Measurements from ENCODE around the gene CCDC174. TPM values are rescaled to one million over a fixed set of nuclear protein-coding genes. Genes with fewer than 3 reads are reported as not detected.

The CCDC174 gene
- polyA plus RNA-seq, 12 donors = 16.3 to 29.1 (median 20.6) TPM; not detected in 1

DNA sequence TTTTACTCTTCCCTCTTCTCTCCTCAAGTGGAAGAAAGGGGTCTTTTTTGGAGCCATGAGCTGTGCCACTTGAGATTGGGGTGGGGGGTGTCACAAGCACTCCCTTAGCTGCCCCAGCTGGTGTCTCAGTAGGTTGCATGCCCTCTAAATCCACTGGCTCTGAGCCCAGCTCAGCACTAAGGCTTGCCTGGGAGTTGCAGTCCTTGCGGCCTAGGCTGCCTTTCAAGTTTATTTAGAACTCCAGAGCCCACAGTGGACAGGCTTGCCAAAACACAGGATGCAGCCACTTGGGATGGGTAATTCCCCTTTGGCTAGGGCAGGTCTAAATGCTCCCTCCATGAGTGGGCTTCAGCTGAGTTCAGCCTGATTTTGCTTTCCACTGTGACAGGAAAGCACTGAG lies 48.1 kb downstream of the CCDC174 start:
- no peak for DNase-seq

DNA sequence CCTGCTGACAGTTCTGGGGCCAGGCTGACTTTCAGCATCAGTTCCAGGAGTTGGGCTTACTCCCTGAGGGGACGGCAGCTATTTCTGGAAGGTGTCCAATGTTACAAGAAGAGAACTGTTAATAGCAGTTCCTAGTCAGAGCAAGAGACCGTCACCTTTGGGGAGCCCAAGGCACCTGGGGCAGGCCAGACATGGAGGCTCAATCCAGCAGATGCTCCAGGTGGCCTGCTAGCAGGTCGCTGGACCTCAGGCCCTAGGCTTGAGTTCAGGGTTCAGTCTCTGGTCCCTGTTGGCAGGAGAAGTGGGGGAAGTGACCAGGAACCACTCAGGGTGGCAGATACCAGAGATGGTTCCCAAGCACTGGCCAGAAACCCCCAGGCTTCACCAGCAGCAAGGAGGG lies 49.3 kb downstream of the CCDC174 start:
- DNase-seq = no peak

GRCh38 chr3:14701676-14702075 lies 50.1 kb downstream of the CCDC174 start:
- no peak for DNase-seq

GRCh38 chr3:14703128-14703750 lies 51.7 kb downstream of the CCDC174 start:
- DNase-seq = no peak

DNA sequence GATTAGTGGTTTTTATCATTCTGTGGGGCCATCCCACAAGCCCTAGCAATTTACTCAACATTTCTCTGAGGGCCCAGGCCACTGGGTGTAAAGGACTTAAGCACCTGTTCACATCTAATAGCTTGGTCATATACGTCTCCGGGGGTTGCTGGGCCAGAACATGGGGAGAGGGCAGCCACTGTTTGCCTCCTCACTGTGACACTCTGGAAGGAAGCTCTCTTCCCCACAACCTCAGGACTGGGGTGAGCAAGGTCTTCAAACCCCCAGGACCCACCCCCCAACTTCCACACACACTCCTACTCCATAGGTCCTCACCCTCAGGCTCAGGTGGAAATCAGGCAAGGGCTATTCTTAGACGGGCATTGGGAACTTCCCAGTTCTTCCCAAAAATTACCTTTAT lies 52.2 kb downstream of the CCDC174 start:
- DNase-seq = no peak

DNA sequence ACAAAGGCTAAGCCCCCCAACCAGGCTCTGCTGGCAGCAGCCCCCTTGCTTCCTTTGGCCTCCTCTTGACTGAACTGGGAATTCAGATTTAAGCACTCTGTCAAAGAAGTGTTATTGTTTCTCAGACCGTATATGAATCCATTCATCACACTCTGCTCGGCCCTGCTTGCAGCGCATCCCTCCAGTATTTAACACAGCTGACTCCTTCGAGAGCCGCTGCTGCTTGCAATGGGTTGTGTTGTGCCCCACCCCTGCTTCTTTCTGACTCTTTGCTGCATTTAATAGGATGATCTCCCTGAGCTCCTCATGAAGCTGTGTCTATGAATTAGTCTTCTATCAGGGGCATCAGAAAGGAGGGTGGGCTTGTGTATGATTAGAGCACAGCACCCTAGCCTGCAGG lies 54.5 kb downstream of the CCDC174 start:
- no peak for DNase-seq

GRCh38 chr3:14716591-14716990 lies 65.0 kb downstream of the CCDC174 start:
- no peak for DNase-seq

- no peak for DNase-seq
Measured at GRCh38 chr3:14717307-14717706, 65.7 kb downstream of the CCDC174 start.

GRCh38 chr3:14718539-14718938 lies 67.0 kb downstream of the CCDC174 start:
- no peak for DNase-seq

GRCh38 chr3:14719006-14719405 lies 67.4 kb downstream of the CCDC174 start:
- no peak for DNase-seq

- DNase-seq = no peak
Measured at GRCh38 chr3:14721126-14721864, 69.7 kb downstream of the CCDC174 start.

Other genes with a start within 250 kb of the CCDC174 start
- 10 to 100 TPM in 1 of 12 donors, 1 to 10 TPM in 10, not detected in 1; 2.7 to 15.2 (median 4.2) TPM for gene SLC6A6, start 249.2 kb upstream of the CCDC174 start, polyA plus RNA-seq (ENCODE audit: insufficient read length in 12 of 12)
- gene GRIP2, start 111.4 kb upstream of the CCDC174 start, polyA plus RNA-seq (ENCODE audit: insufficient read length in 12 of 12) = 10 to 100 TPM in 11 of 12 donors, not detected in 1; 11.8 to 39.7 (median 22.9) TPM
- gene C3orf20, start 23.4 kb downstream of the CCDC174 start, polyA plus RNA-seq (ENCODE audit: insufficient read length in 12 of 12) = under 1 TPM in 9 of 12 donors, not detected in 3; 0.05 to 0.38 (median 0.19) TPM
- gene FGD5, start 167.2 kb downstream of the CCDC174 start, polyA plus RNA-seq (ENCODE audit: insufficient read length in 12 of 12) = 10 to 100 TPM in 11 of 12 donors, not detected in 1; 16.1 to 26.3 (median 19.6) TPM